Uterine smooth muscle cell (primary cell): ENCODE measurements around the gene PCCB. TPM values are rescaled to one million over a fixed set of nuclear protein-coding genes. Genes with fewer than 3 reads are reported as not detected.

Experiments used
- total RNA-seq: library from RNA; depleted of rRNA; stranded (reverse); fragments of >200 nt; gene quantifications from 2 replicates; pipeline ENCODE4 v1.2.3, GENCODE V29; 2014

The PCCB gene
- 56.2 and 67.5 TPM in 2 replicates for total RNA-seq

DNA sequence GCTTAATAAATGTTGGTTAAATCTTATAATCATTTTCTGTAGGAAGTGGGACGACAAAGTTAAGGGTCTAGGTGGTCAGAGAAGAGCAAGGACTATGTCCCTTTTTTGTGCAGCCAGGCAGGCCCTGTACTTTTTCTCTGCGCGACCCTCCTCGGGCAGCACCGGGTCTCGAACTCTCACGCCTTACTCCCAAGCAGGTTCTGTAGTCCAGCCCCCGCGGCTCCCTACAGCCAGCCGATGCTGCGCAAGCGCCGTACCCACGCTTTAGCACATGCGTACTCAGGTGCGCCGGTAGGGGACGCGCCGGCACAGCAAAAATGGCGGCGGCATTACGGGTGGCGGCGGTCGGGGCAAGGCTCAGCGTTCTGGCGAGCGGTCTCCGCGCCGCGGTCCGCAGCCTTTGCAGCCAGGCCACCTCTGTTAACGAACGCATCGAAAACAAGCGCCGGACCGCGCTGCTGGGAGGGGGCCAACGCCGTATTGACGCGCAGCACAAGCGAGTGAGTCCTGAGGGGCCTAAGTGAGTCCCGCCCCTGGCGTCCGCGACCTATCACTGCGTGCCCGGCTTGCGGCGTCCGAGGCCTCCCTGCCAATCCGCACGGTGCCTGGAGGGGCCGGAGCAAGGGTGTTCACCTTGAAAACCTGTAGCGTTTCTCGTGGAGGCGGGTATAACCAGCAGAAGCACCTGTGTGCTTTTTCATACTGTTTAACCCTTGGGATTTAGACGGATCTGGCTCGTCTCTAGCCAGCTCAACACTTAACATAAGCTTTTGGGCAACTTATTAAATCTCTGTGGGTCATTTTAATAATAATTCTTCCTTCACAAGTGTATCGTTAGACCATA lies at the start of gene PCCB:
Gene PCCB (plus strand): TSS at position 282 of the 844 bp plus-strand sequence. CDS start 36 bp downstream, at position 318.

Other genes with a start within 250 kb of the PCCB start
- 9.8 and 11.1 TPM in 2 replicates for gene MSL2, start 54.0 kb upstream of the PCCB start, total RNA-seq